Transverse colon (tissue), 4 donors: Measurements from ENCODE around the gene CEBPE. TPM values are rescaled to one million over a fixed set of nuclear protein-coding genes. Genes with fewer than 3 reads are reported as not detected.

Experiments used
- DNase-seq: peaks from one replicate; pipeline ENCODE4 v3.0.0-alpha.2; 2019
- H3K27ac ChIP-seq, 4 donors: fragments of 200-600 bp; sonication (generic); 2 replicates each; pipeline ENCODE4 v1.5.1; 2016 to 2018; ENCODE audit warnings: inconsistent platforms in 4 of 4
- H3K27me3 ChIP-seq: fragments of 200-600 bp; sonication (generic); 2 replicates; pipeline ENCODE4 v1.5.1; 2017; ENCODE audit warnings: inconsistent platforms
- H3K36me3 ChIP-seq, 4 donors: fragments of 200-600 bp; sonication (generic); 2 replicates each; pipeline ENCODE4 v1.5.1; 2017 to 2019; ENCODE audit warnings: inconsistent platforms in 4 of 4
- H3K4me1 ChIP-seq, 4 donors: fragments of 200-600 bp; sonication (generic); 2 replicates each; pipeline ENCODE4 v1.5.1; 2017 to 2020; ENCODE audit warnings: inconsistent platforms in 4 of 4
- H3K4me3 ChIP-seq, 4 donors: fragments of 200-600 bp; sonication (generic); 1 replicate in 1 of 4; 2 replicates in 3 of 4; pipeline versions ENCODE4 v1.5.1 to v1.6.1; 2017 to 2019; ENCODE audit warnings: inconsistent platforms in 4 of 4
- H3K9me3 ChIP-seq, 2 donors: fragments of 200-600 bp; sonication (generic); 2 replicates each; pipeline ENCODE4 v1.5.1; 2017 to 2019; ENCODE audit warnings: inconsistent platforms in 2 of 2
- EP300 ChIP-seq: sonication (generic); formaldehyde crosslinking; IDR thresholded peaks from one replicate; pipeline ENCODE4 v1.6.1; 2017; ENCODE audit warnings: antibody characterized with exemption, low read depth
- POLR2A ChIP-seq: fragments of 450-650 bp; IDR thresholded peaks from one replicate; pipeline ENCODE4 v1.6.1; 2016; ENCODE audit warnings: antibody characterized with exemption, mild to moderate bottlenecking, moderate library complexity
- POLR2AphosphoS5 ChIP-seq, 3 donors: sonication (generic); formaldehyde crosslinking; IDR thresholded peaks; one replicate each; pipeline ENCODE4 v1.6.1; 2016; ENCODE audit warnings: antibody characterized with exemption in 3 of 3
- WGBS, 2 donors: methylation state at CpG; one replicate each; pipeline ENCODE4 v1.1.5; 2018; ENCODE audit warnings: low coverage in 1 of 2; 5-methylcytosine and 5-hydroxymethylcytosine counted together
- in situ Hi-C, 4 donors: fragments of 200-750 bp; cut with MboI; loops; one replicate each; pipeline versions ENCODE4 v1.15.0 to v1.15.1; 2017; ENCODE audit warnings: low sequenced_read_pairs in 3 of 4, low pct_ligation_motif_present in 1 of 4, low pct_unique_long_range_greater_than_20kb in 1 of 4
- intact Hi-C: fragments of 100-400 bp; cut with DNase I; formaldehyde crosslinking; loops from one replicate; pipeline ENCODE4 v1.15.1; 2023; ENCODE audit warnings: low total_unique reads
- total RNA-seq, 4 donors: library from RNA; depleted of rRNA; stranded (reverse); fragments of >200 nt; gene quantifications; one replicate each; pipeline ENCODE4 v1.1.0, GENCODE V29; 2016
- TF ChIP-seq, protein P1 (sequence below), 5 experiments: fragments of 200-600 bp in 3 of 5; fragments of 450-650 bp in 2 of 5; sonication (generic) in 3 of 5; IDR thresholded peaks; 1 replicate in 2 of 5; 2 replicates in 3 of 5; pipeline ENCODE4 v1.5.1; 2016 to 2017; ENCODE audit warnings: antibody characterized with exemption in 5 of 5, inconsistent platforms in 3 of 5, mild to moderate bottlenecking in 2 of 5, moderate library complexity in 1 of 5

CEBPE gene
- total RNA-seq, 4 donors from 2014 or later: not detected

DNA sequence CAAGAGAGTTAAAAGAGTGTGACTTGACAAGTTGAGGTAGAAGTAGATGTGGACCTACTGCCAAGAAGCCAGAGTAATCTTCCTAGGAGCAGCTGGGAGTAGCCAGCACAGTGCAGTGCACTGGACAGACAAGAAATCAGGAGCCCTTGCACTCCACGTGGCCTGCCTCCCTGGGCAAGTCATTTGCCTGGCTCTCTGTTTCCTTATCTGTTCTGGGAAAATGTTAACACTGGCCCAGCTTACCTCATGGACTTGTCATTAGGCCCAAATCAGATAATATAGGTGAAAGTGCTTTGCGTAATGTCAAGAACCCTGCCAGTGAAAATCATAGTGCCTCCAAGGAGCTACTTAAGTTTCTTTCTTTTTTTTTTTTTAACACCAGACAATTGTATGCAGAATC is 45.2 kb upstream of the CEBPE start:
- Histone ChIP-seq H3K4me1 (peaks cover 18 to 49% (median 38%) of the 10 kb centered on the region in 4 donors), H3K36me3 (no peaks in the 10 kb centered on the region), H3K9me3 (no peaks in the 10 kb centered on the region), H3K27me3 (no peaks in the 10 kb centered on the region), H3K27ac (no peak overlapping the region), H3K4me3 (no peak overlapping the region)
- DNase-seq: no peak
- intact Hi-C loops: no loop called here
- 69 to 80% methylated on average over 2 of the region's 2 CpGs for WGBS, 2 donors
- in situ Hi-C loops: no loop called here
- no peak for TF ChIP-seq EP300
- TF ChIP-seq POLR2A: no peak
- TF ChIP-seq, protein P1, sequence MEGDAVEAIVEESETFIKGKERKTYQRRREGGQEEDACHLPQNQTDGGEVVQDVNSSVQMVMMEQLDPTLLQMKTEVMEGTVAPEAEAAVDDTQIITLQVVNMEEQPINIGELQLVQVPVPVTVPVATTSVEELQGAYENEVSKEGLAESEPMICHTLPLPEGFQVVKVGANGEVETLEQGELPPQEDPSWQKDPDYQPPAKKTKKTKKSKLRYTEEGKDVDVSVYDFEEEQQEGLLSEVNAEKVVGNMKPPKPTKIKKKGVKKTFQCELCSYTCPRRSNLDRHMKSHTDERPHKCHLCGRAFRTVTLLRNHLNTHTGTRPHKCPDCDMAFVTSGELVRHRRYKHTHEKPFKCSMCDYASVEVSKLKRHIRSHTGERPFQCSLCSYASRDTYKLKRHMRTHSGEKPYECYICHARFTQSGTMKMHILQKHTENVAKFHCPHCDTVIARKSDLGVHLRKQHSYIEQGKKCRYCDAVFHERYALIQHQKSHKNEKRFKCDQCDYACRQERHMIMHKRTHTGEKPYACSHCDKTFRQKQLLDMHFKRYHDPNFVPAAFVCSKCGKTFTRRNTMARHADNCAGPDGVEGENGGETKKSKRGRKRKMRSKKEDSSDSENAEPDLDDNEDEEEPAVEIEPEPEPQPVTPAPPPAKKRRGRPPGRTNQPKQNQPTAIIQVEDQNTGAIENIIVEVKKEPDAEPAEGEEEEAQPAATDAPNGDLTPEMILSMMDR (IDR thresholded peaks at IDR 0.05): no peak
- no peak for TF ChIP-seq POLR2AphosphoS5 (IDR thresholded peaks at IDR 0.05)

DNA sequence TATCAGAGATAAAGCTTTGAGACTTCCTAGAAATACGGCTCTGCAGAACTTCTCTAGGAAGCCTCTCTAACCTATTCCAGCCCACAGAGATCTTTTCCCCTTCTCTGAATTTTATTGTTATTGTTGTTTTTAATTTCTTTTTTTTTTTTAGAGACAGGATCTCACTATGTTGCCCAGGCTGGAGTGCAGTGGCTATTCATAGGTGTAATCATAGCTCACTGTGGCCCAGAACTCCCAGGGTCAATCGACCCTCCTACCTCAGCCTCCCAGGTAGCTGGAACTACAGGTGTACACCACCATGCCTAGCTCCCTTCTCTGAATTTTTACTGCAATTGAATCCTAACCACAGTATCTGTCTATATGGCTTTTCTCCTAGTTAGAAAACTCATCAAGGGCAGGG is 44.8 kb upstream of the CEBPE start:
- intact Hi-C loops (no loop called here), in situ Hi-C loops (no loop called here)
- H3K27ac ChIP-seq: no peak overlapping the region
- no peak overlapping the region for H3K4me3 ChIP-seq
- no peaks in the 10 kb centered on the region for H3K36me3 ChIP-seq
- DNase-seq: no peak
- TF ChIP-seq POLR2AphosphoS5 (IDR thresholded peaks at IDR 0.05): no peak
- no peak for TF ChIP-seq POLR2A
- TF ChIP-seq EP300: no peak
- TF ChIP-seq, protein P1 (IDR thresholded peaks at IDR 0.05): no peak
- no peaks in the 10 kb centered on the region for H3K9me3 ChIP-seq
- H3K4me1 ChIP-seq: peaks cover 14 to 45% (median 35%) of the 10 kb centered on the region in 4 donors
- 88 to 89% methylated on average over 2 of the region's 2 CpGs for WGBS, 2 donors
- H3K27me3 ChIP-seq: no peaks in the 10 kb centered on the region

DNA sequence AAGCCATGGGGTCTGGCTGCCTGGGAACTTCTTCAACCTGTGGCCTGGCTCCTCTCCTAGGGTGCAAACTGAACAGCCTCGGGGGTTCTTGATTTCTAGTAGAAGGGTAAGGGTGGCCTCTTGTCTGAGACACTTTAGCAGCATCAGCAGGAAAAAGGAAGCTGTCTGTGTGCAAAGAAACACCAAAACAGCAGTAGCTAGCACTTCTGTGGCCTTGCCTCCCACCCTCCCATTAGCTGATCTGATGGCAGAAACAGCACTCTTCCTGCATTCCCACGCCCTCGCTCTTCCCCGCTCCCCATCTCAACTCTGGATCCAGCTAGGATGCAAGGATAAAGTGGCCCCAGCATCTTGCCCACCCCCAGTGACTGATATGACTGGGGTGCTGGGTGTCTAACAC is 43.7 kb upstream of the CEBPE start:
- intact Hi-C loops: no loop called here
- no peak for TF ChIP-seq EP300
- TF ChIP-seq POLR2A: no peak
- TF ChIP-seq POLR2AphosphoS5 (IDR thresholded peaks at IDR 0.05): no peak
- TF ChIP-seq, protein P1 (IDR thresholded peaks at IDR 0.05): no peak
- H3K27ac ChIP-seq: peak overlapping the region; percentile 12 to 42 (median 22)
- 80 to 86% methylated on average over 1 to 4 of the region's 4 CpGs for WGBS, 2 donors
- no peak overlapping the region for H3K4me3 ChIP-seq
- in situ Hi-C loops: no loop called here
- H3K4me1 ChIP-seq: peaks cover 10 to 35% (median 25%) of the 10 kb centered on the region in 4 donors
- no peaks in the 10 kb centered on the region for H3K9me3 ChIP-seq
- H3K27me3 ChIP-seq: no peaks in the 10 kb centered on the region
- H3K36me3 ChIP-seq: no peaks in the 10 kb centered on the region
- DNase-seq: no peak

DNA sequence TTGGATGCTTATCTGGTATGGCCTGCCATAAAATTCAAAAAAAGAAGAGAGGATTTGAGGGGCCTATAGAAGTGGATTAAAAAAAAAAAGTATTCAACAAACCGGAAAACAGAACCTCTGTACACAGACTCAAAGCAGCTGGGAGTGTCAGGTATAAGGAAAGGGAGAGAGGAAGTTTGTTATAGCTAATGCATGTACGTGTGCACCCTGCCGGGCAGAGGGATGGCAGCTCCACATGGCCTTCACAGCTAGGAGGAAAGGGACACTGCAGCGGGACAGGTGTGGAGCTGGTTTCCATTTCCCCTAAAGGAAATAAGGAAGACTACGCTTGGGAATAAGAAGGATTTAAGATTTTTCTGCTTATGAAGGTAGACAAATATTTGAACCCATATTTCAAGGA is 43.0 kb upstream of the CEBPE start:
- Histone ChIP-seq H3K27ac (peak overlapping the region; percentile 12 to 42 (median 22)), H3K27me3 (no peaks in the 10 kb centered on the region), H3K9me3 (no peaks in the 10 kb centered on the region), H3K4me1 (peaks cover 4 to 27% (median 17%) of the 10 kb centered on the region in 4 donors), H3K4me3 (no peak overlapping the region), H3K36me3 (no peaks in the 10 kb centered on the region)
- in situ Hi-C loops: no loop called here
- peak; percentile 40 for DNase-seq
- WGBS, 2 donors: 38 to 40% methylated on average over 4 to 5 of the region's 5 CpGs
- TF ChIP-seq POLR2A: no peak
- TF ChIP-seq POLR2AphosphoS5 (IDR thresholded peaks at IDR 0.05): no peak
- intact Hi-C loops: no loop called here

DNA sequence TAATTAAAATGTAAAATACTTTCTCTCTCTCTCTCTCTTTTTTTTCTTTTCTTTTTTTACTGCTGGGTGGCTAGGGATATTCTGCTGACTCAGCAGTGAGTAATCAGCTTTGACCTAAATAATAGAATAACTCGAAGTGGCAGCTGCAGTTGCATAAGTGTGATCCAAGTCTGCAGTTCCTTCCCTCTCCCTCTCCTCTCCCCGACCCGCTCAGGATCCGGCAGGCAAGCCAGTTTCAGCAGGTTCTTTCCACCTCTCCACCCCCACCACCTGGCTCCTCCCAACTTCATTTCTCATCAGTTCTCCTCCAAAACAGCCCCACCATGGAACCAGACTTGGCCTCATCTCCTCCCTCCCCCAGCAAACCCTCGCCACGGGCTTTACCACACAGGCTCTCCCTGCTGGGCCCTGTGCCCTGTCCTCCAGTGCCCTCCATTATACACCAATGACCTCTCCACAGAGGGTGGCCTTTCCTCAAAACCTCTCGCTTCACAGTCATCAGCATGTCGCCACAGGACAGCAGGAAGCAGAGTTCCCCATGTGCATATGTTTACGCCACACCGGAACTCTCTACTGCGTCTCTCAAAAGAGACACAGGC is 42.0 kb upstream of the CEBPE start:
- no peaks in the 10 kb centered on the region for H3K9me3 ChIP-seq
- H3K4me1 ChIP-seq: peaks cover 4 to 18% (median 10%) of the 10 kb centered on the region in 4 donors
- TF ChIP-seq EP300: no peak
- TF ChIP-seq, protein P1 (IDR thresholded peaks at IDR 0.05): no peak
- no peak for TF ChIP-seq POLR2A
- TF ChIP-seq POLR2AphosphoS5 (IDR thresholded peaks at IDR 0.05): no peak
- peak overlapping the region; percentile 5 to 49 (median 40) for H3K27ac ChIP-seq
- 15 to 54% methylated on average over 4 to 11 of the region's 11 CpGs for WGBS, 2 donors
- H3K27me3 ChIP-seq: no peaks in the 10 kb centered on the region
- H3K36me3 ChIP-seq: no peaks in the 10 kb centered on the region
- intact Hi-C loops (no loop called here), in situ Hi-C loops (no loop called here)
- peak; percentile 44 for DNase-seq
- H3K4me3 ChIP-seq: no peak overlapping the region
